ENCODE results near the gene CDCA4.

Gene CDCA4

GRCh38 chr14:105005329-105005928, 15.5 kb downstream of the CDCA4 start:
- TF ChIP-seq, protein P1, sequence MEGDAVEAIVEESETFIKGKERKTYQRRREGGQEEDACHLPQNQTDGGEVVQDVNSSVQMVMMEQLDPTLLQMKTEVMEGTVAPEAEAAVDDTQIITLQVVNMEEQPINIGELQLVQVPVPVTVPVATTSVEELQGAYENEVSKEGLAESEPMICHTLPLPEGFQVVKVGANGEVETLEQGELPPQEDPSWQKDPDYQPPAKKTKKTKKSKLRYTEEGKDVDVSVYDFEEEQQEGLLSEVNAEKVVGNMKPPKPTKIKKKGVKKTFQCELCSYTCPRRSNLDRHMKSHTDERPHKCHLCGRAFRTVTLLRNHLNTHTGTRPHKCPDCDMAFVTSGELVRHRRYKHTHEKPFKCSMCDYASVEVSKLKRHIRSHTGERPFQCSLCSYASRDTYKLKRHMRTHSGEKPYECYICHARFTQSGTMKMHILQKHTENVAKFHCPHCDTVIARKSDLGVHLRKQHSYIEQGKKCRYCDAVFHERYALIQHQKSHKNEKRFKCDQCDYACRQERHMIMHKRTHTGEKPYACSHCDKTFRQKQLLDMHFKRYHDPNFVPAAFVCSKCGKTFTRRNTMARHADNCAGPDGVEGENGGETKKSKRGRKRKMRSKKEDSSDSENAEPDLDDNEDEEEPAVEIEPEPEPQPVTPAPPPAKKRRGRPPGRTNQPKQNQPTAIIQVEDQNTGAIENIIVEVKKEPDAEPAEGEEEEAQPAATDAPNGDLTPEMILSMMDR (IDR thresholded peaks at IDR 0.05; ENCODE audit: low read length, missing control alignments) = no peak
- H3K4me3 ChIP-seq (replicated peaks; ENCODE audit: low read depth, low read length) = no peak overlapping the region
- no peak for DNase-seq (ENCODE audit: low read depth)

GRCh38 chr14:104999361-104999760, 21.5 kb downstream of the CDCA4 start:
- no peak for DNase-seq (ENCODE audit: low read depth)

GRCh38 chr14:104998801-104999200, 22.1 kb downstream of the CDCA4 start:
- H3K4me3 ChIP-seq (replicated peaks; ENCODE audit: low read depth, low read length) = no peak overlapping the region
- no peak for DNase-seq (ENCODE audit: low read depth)
- TF ChIP-seq, protein P1 (IDR thresholded peaks at IDR 0.05; ENCODE audit: low read length, missing control alignments) = no peak

More at GRCh38 chr14:104999361-104999760, 21.5 kb downstream of the CDCA4 start:
- H3K4me3 ChIP-seq (replicated peaks; ENCODE audit: low read depth, low read length) = no peak overlapping the region
- TF ChIP-seq, protein P1 (IDR thresholded peaks at IDR 0.05; ENCODE audit: low read length, missing control alignments) = no peak

- no peak for DNase-seq (ENCODE audit: low read depth)
These were observed 24.4 kb downstream of the CDCA4 start for GRCh38 chr14:104996483-104996882.

DNA sequence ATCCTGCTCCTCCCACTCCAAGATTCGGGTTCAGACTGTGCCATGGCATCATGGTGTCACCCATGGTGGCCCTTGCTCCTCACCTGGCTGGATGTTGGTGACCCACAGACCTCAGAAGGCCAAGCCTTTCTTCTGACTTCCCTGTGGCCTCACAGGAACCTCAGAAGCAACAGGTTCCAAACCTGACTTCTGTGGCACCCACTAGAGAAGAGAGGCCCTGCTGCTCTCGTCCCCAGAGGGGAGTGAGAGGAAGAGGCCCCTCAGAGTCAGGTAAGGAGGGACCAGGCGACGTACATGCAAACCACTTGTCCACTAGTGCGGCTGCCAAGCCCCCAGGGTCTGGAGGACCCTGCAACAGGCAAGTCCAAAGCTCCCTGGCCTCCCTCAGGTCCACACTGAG, 24.9 kb downstream of the CDCA4 start:
- TF ChIP-seq, protein P1 (IDR thresholded peaks at IDR 0.05; ENCODE audit: low read length, missing control alignments) = no peak
- DNase-seq (ENCODE audit: low read depth) = no peak
- no peak overlapping the region for H3K4me3 ChIP-seq (replicated peaks; ENCODE audit: low read depth, low read length)

More at GRCh38 chr14:104996483-104996882, 24.4 kb downstream of the CDCA4 start:
- TF ChIP-seq, protein P1 (IDR thresholded peaks at IDR 0.05; ENCODE audit: low read length, missing control alignments) = no peak
- H3K4me3 ChIP-seq (replicated peaks; ENCODE audit: low read depth, low read length) = no peak overlapping the region

GRCh38 chr14:104994978-104995377, 25.9 kb downstream of the CDCA4 start:
- no peak overlapping the region for H3K4me3 ChIP-seq (replicated peaks; ENCODE audit: low read depth, low read length)
- no peak for DNase-seq (ENCODE audit: low read depth)
- TF ChIP-seq, protein P1 (IDR thresholded peaks at IDR 0.05; ENCODE audit: low read length, missing control alignments) = no peak

Measured in fibroblast of pulmonary artery (primary cell).